OCI-LY1 (cell line): ENCODE results near the gene PBXIP1.
A peak's percentile ranks its signal among the peaks of the same experiment; 100 is the strongest.

Experiments
- H2AFZ ChIP-seq: fragments of 200-600 bp; sonication (generic), shearing (Covaris generic); 2 replicates; pipeline ENCODE4 v1.6.0; 2014; ENCODE audit warnings: antibody characterized with exemption, mild to moderate bottlenecking, low read length
- H3F3A ChIP-seq: fragments of 200-600 bp; sonication (generic), shearing (Covaris generic); 2 replicates; pipeline ENCODE4 v1.6.0; 2014; ENCODE audit warnings: mild to moderate bottlenecking, antibody characterized with exemption, low read length, moderate library complexity; ENCODE audit not compliant: insufficient read depth
- H3K27ac ChIP-seq: fragments of 200-600 bp; sonication (generic); 2 replicates; pipeline ENCODE4 v1.5.1; 2014; ENCODE audit warnings: low read length, mixed run types, mild to moderate bottlenecking, low read depth; ENCODE audit not compliant: poor library complexity, severe bottlenecking
- H3K27me3 ChIP-seq: fragments of 200-600 bp; sonication (generic); 2 replicates; pipeline ENCODE4 v1.6.0; 2014; ENCODE audit warnings: antibody characterized with exemption, mild to moderate bottlenecking, low read length, moderate library complexity; ENCODE audit not compliant: insufficient read depth
- H3K36me3 ChIP-seq: fragments of 200-600 bp; sonication (generic); 2 replicates; pipeline ENCODE4 v1.6.1; 2014; ENCODE audit warnings: mild to moderate bottlenecking, antibody characterized with exemption, low read length, moderate library complexity, mixed read lengths; ENCODE audit not compliant: insufficient read depth
- H3K4me1 ChIP-seq: fragments of 200-600 bp; sonication (generic); 2 replicates; pipeline ENCODE4 v1.5.1; 2014; ENCODE audit warnings: mild to moderate bottlenecking, low read length, moderate library complexity; ENCODE audit not compliant: insufficient read depth, severe bottlenecking
- H3K4me2 ChIP-seq: fragments of 200-600 bp; sonication (generic), shearing (Covaris generic); 2 replicates; pipeline ENCODE4 v1.6.1; 2014; ENCODE audit warnings: low read length
- H3K4me3 ChIP-seq: fragments of 200-600 bp; sonication (generic); 2 replicates; pipeline ENCODE4 v1.5.1; 2014; ENCODE audit warnings: low read length, low read depth, mild to moderate bottlenecking, mixed read lengths; ENCODE audit not compliant: poor library complexity, severe bottlenecking
- H3K79me2 ChIP-seq: fragments of 200-600 bp; shearing (Covaris generic); 2 replicates; pipeline ENCODE4 v1.6.1; 2016; ENCODE audit warnings: mixed run types, low read length, mixed read lengths; ENCODE audit not compliant: insufficient read depth
- H3K9ac ChIP-seq: fragments of 200-600 bp; sonication (generic), shearing (Covaris generic); 2 replicates; pipeline ENCODE4 v1.6.1; 2014; ENCODE audit warnings: mild to moderate bottlenecking, low read length, mixed read lengths
- H3K9me2 ChIP-seq: fragments of 200-600 bp; sonication (generic), shearing (Covaris generic); 2 replicates; pipeline ENCODE4 v1.6.1; 2014; ENCODE audit warnings: low read depth, mild to moderate bottlenecking, low read length, mixed read lengths
- H3K9me3 ChIP-seq: fragments of 200-600 bp; shearing (Covaris generic); 2 replicates; pipeline ENCODE4 v1.6.1; 2014; ENCODE audit warnings: low read length, mixed read lengths
- H4K20me1 ChIP-seq: fragments of 200-600 bp; sonication (generic), shearing (Covaris generic); 2 replicates; pipeline ENCODE4 v1.6.0; 2016; ENCODE audit warnings: mild to moderate bottlenecking, low read length; ENCODE audit not compliant: insufficient read depth
- CTCF ChIP-seq: fragments of 200-600 bp; sonication (generic), shearing (Covaris generic); IDR thresholded peaks from 2 replicates; pipeline ENCODE4 v1.5.1; 2017; ENCODE audit warnings: mild to moderate bottlenecking, antibody characterized with exemption, low read length, moderate library complexity, mixed read lengths
- EZH2 ChIP-seq: fragments of 200-600 bp; sonication (generic), shearing (Covaris generic); IDR thresholded peaks from 2 replicates; pipeline ENCODE4 v1.8.0; 2017; ENCODE audit warnings: borderline replicate concordance, mixed run types, mild to moderate bottlenecking, antibody characterized with exemption, low read length, moderate library complexity, mixed read lengths

Gene PBXIP1

GRCh38 chr1:154998818-154999570 lies 43.1 kb upstream of the PBXIP1 start:
- peak overlapping the region; percentile 60; the same call in 1 of the 2 replicates for H3K9ac ChIP-seq

GRCh38 chr1:154998201-154998780 lies 42.4 kb upstream of the PBXIP1 start:
- H3K9ac ChIP-seq: no peak overlapping the region
- H3K4me2 ChIP-seq: no peak overlapping the region; the same call in 1 of the 2 replicates
- no peaks in the 10 kb centered on the region for H3K27me3 ChIP-seq
- H3K4me3 ChIP-seq: no peak overlapping the region
- H4K20me1 ChIP-seq: no peaks in the 10 kb centered on the region
- H3K4me1 ChIP-seq: peaks cover 26% of the 10 kb centered on the region
- no peaks in the 10 kb centered on the region for H3K9me3 ChIP-seq
- no peak overlapping the region for H2AFZ ChIP-seq
- no peaks in the 10 kb centered on the region for H3K9me2 ChIP-seq
- no peaks in the 10 kb centered on the region for H3F3A ChIP-seq
- TF ChIP-seq CTCF (peak; percentile 63), EZH2 (no peak)
- no peaks in the 10 kb centered on the region for H3K79me2 ChIP-seq
- H3K36me3 ChIP-seq: no peaks in the 10 kb centered on the region
- no peak overlapping the region for H3K27ac ChIP-seq

More at GRCh38 chr1:154998818-154999570, 43.1 kb upstream of the PBXIP1 start:
- Histone ChIP-seq H2AFZ (no peak overlapping the region), H3K9me2 (no peaks in the 10 kb centered on the region), H3K27me3 (no peaks in the 10 kb centered on the region), H3K4me3 (peak overlapping the region; percentile 58), H3K36me3 (no peaks in the 10 kb centered on the region), H3K4me1 (peaks cover 32% of the 10 kb centered on the region), H3K9me3 (no peaks in the 10 kb centered on the region), H3K27ac (peak overlapping the region; percentile 91), H4K20me1 (no peaks in the 10 kb centered on the region), H3K4me2 (peak overlapping the region; percentile 87), H3F3A (no peaks in the 10 kb centered on the region), H3K79me2 (no peaks in the 10 kb centered on the region)
- TF ChIP-seq EZH2 (no peak), CTCF (peak; percentile 99)

GRCh38 chr1:154996966-154997701 lies 41.2 kb upstream of the PBXIP1 start:
- Histone ChIP-seq H3K4me2 (no peak overlapping the region), H4K20me1 (no peaks in the 10 kb centered on the region), H2AFZ (no peak overlapping the region), H3F3A (no peaks in the 10 kb centered on the region), H3K9me2 (no peaks in the 10 kb centered on the region), H3K9ac (no peak overlapping the region), H3K27me3 (no peaks in the 10 kb centered on the region), H3K27ac (no peak overlapping the region), H3K36me3 (peaks cover 3% of the 10 kb centered on the region; the same call in 1 of the 2 replicates), H3K4me1 (peaks cover 26% of the 10 kb centered on the region), H3K9me3 (no peaks in the 10 kb centered on the region), H3K4me3 (no peak overlapping the region), H3K79me2 (no peaks in the 10 kb centered on the region)
- TF ChIP-seq CTCF (no peak), EZH2 (no peak)
